Measurements from ENCODE around the gene WNT1. TPM values are rescaled to one million over a fixed set of nuclear protein-coding genes. Genes with fewer than 3 reads are reported as not detected.

Gene WNT1
- total RNA-seq, 1 donor from 2014 or later, result not detected

DNA sequence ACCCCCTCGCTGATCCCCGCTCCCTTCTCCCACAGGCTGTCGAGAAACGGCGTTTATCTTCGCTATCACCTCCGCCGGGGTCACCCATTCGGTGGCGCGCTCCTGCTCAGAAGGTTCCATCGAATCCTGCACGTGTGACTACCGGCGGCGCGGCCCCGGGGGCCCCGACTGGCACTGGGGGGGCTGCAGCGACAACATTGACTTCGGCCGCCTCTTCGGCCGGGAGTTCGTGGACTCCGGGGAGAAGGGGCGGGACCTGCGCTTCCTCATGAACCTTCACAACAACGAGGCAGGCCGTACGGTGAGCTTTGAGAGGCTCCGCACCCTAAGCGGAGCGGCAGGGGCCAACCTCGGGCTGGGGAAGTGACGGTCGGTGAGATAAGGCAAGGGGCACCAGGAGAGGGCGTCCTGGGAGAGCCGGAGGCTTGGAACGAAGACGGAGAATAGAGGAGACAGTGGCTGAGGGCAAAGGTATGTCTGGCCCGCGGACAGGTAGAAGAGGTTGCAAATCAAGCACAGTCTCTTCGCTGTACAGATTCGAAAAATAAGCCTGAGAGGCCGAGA is 2.3 kb downstream of the WNT1 start:
- Histone ChIP-seq H3K36me3 (no peaks in the 10 kb centered on the region), H3K4me3 (peak overlapping the region; percentile 33 to 37), H3K27me3 (peaks cover 11% of the 10 kb centered on the region), H3K27ac (no peak overlapping the region), H3K4me1 (peaks cover 42% of the 10 kb centered on the region), H3K9me3 (no peaks in the 10 kb centered on the region)
- TF ChIP-seq POLR2AphosphoS5 (IDR thresholded peaks at IDR 0.05; ENCODE audit: insufficient read depth in 1 of 2, low read depth in 1 of 2), result peak in 1 of 2 donors; percentile 18
- TF ChIP-seq POLR2A (IDR thresholded peaks at IDR 0.05), result no peak
- intact Hi-C loops (cut with DNase I), result no loop called here
- DNase-seq (ENCODE audit: extremely low spot score in 2 of 2), result no peak

DNA sequence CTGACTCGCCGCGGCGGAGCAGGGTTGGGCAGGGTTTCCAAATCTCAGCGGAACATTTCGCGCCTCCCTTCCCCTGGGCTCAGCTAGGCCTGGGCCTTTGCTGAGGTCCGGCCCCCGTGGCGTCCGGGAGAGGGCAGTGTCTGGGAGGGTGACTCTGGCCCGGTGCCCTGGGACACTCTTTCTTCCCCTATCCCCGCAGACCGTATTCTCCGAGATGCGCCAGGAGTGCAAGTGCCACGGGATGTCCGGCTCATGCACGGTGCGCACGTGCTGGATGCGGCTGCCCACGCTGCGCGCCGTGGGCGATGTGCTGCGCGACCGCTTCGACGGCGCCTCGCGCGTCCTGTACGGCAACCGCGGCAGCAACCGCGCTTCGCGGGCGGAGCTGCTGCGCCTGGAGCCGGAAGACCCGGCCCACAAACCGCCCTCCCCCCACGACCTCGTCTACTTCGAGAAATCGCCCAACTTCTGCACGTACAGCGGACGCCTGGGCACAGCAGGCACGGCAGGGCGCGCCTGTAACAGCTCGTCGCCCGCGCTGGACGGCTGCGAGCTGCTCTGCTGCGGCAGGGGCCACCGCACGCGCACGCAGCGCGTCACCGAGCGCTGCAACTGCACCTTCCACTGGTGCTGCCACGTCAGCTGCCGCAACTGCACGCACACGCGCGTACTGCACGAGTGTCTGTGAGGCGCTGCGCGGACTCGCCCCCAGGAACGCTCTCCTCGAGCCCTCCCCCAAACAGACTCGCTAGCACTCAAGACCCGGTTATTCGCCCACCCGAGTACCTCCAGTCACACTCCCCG is 3.0 kb downstream of the WNT1 start:
- Histone ChIP-seq H3K36me3 (no peaks in the 10 kb centered on the region), H3K27ac (no peak overlapping the region), H3K9me3 (no peaks in the 10 kb centered on the region), H3K4me1 (peaks cover 42% of the 10 kb centered on the region), H3K27me3 (peaks cover 11% of the 10 kb centered on the region), H3K4me3 (peak overlapping the region; percentile 33 to 37)
- intact Hi-C loops (cut with DNase I), result no loop called here
- TF ChIP-seq, protein P1, sequence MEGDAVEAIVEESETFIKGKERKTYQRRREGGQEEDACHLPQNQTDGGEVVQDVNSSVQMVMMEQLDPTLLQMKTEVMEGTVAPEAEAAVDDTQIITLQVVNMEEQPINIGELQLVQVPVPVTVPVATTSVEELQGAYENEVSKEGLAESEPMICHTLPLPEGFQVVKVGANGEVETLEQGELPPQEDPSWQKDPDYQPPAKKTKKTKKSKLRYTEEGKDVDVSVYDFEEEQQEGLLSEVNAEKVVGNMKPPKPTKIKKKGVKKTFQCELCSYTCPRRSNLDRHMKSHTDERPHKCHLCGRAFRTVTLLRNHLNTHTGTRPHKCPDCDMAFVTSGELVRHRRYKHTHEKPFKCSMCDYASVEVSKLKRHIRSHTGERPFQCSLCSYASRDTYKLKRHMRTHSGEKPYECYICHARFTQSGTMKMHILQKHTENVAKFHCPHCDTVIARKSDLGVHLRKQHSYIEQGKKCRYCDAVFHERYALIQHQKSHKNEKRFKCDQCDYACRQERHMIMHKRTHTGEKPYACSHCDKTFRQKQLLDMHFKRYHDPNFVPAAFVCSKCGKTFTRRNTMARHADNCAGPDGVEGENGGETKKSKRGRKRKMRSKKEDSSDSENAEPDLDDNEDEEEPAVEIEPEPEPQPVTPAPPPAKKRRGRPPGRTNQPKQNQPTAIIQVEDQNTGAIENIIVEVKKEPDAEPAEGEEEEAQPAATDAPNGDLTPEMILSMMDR (IDR thresholded peaks at IDR 0.05), result no peak
- TF ChIP-seq POLR2AphosphoS5 (IDR thresholded peaks at IDR 0.05; ENCODE audit: insufficient read depth in 1 of 2, low read depth in 1 of 2), result no peak
- no peak for DNase-seq (ENCODE audit: extremely low spot score in 2 of 2)

DNA sequence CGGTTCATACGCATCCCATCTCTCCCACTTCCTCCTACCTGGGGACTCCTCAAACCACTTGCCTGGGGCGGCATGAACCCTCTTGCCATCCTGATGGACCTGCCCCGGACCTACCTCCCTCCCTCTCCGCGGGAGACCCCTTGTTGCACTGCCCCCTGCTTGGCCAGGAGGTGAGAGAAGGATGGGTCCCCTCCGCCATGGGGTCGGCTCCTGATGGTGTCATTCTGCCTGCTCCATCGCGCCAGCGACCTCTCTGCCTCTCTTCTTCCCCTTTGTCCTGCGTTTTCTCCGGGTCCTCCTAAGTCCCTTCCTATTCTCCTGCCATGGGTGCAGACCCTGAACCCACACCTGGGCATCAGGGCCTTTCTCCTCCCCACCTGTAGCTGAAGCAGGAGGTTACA is 3.6 kb downstream of the WNT1 start:
- TF ChIP-seq POLR2A (IDR thresholded peaks at IDR 0.05) (no peak), POLR2AphosphoS5 (IDR thresholded peaks at IDR 0.05; ENCODE audit: insufficient read depth in 1 of 2, low read depth in 1 of 2) (no peak)
- TF ChIP-seq, protein P1 (IDR thresholded peaks at IDR 0.05), result no peak
- DNase-seq (ENCODE audit: extremely low spot score in 2 of 2), result no peak
- Histone ChIP-seq H3K4me1 (peaks cover 42% of the 10 kb centered on the region), H3K27ac (no peak overlapping the region), H3K36me3 (no peaks in the 10 kb centered on the region), H3K4me3 (peak overlapping the region in 1 of 2 donors; percentile 37), H3K9me3 (no peaks in the 10 kb centered on the region), H3K27me3 (peaks cover 11% of the 10 kb centered on the region)
- intact Hi-C loops (cut with DNase I), result no loop called here

DNA sequence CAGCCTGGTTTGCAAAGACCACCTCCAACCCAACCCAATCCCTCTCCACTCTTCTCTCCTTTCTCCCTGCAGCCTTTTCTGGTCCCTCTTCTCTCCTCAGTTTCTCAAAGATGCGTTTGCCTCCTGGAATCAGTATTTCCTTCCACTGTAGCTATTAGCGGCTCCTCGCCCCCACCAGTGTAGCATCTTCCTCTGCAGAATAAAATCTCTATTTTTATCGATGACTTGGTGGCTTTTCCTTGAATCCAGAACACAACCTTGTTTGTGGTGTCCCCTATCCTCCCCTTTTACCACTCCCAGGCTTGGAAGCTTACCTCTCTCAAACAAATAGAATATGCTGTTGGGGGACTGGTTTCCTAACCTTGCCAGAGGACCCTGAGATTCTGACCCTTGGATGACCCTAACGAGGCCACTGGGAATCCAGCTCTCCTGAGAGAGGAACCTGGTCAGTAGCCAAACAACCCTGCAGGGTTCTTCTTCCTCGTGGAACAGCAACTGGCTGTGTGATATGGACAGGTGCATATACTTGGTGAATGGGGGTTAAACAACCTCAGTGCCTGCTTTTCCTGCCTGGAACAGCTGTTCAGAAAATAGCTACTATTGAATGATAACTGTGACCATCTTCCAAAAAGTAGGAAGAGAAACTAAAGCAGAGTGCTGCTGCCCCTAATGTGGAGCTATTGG is 4.4 kb downstream of the WNT1 start:
- intact Hi-C loops (cut with DNase I), result no loop called here
- H3K9me3 ChIP-seq, result no peaks in the 10 kb centered on the region
- H3K4me3 ChIP-seq, result no peak overlapping the region
- TF ChIP-seq POLR2AphosphoS5 (IDR thresholded peaks at IDR 0.05; ENCODE audit: insufficient read depth in 1 of 2, low read depth in 1 of 2), result no peak
- TF ChIP-seq, protein P1 (IDR thresholded peaks at IDR 0.05), result no peak
- no peak for TF ChIP-seq POLR2A (IDR thresholded peaks at IDR 0.05)
- H3K36me3 ChIP-seq, result no peaks in the 10 kb centered on the region
- no peak for DNase-seq (ENCODE audit: extremely low spot score in 2 of 2)
- peaks cover 11% of the 10 kb centered on the region for H3K27me3 ChIP-seq
- H3K4me1 ChIP-seq, result peaks cover 41% of the 10 kb centered on the region
- no peak overlapping the region for H3K27ac ChIP-seq

DNA sequence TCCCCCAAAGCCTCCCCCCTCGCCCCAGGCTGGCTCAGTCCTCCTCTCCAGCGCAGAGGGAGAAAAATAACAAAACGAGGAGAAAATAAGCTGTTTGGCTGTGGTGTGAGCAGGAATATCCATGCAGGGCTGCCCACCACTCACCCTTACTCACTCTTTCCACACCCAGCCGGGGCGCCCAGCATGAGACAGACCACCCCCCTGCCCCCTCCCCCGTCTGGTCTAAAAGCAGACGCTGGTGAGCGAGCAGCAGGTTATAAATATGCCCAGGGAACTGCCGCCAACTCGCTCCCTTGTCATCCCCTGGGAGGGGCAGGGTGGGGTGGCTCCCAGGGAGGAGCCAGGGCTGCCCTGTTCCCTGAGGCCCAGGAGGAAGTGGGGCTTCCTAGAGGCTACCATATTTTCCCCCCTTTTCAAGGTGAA is 7.4 kb downstream of the WNT1 start:
- no peaks in the 10 kb centered on the region for H3K9me3 ChIP-seq
- no peaks in the 10 kb centered on the region for H3K27me3 ChIP-seq
- peaks cover 12% of the 10 kb centered on the region for H3K4me1 ChIP-seq
- no peak for DNase-seq (ENCODE audit: extremely low spot score in 2 of 2)
- H3K27ac ChIP-seq, result no peak overlapping the region
- no peak overlapping the region for H3K4me3 ChIP-seq
- H3K36me3 ChIP-seq, result no peaks in the 10 kb centered on the region
- intact Hi-C loops (cut with DNase I), result no loop called here
- TF ChIP-seq POLR2A (IDR thresholded peaks at IDR 0.05), result no peak
- TF ChIP-seq, protein P1 (IDR thresholded peaks at IDR 0.05), result no peak
- no peak for TF ChIP-seq POLR2AphosphoS5 (IDR thresholded peaks at IDR 0.05; ENCODE audit: insufficient read depth in 1 of 2, low read depth in 1 of 2)
